ENCODE measurements around the gene CMTM4. TPM values are rescaled to one million over a fixed set of nuclear protein-coding genes. Genes with fewer than 3 reads are reported as not detected.

The CMTM4 gene
- total RNA-seq, 1 donor from 2014 or later: 11.3 TPM

- Histone ChIP-seq H3K27me3 (ENCODE audit: low read depth) (no peaks in the 10 kb centered on the region), H3K4me3 (no peak overlapping the region), H3K9me3 (replicated peaks) (peaks cover 6% of the 10 kb centered on the region), H3K27ac (replicated peaks) (no peak overlapping the region), H3K36me3 (peaks cover 11% of the 10 kb centered on the region), H3K4me1 (peaks cover 13% of the 10 kb centered on the region)
- intact Hi-C loops (cut with micrococcal nuclease): no loop called here
- no peak for DNase-seq
- no peak for TF ChIP-seq CTCF (IDR thresholded peaks at IDR 0.05; ENCODE audit: borderline replicate concordance)
Measured at GRCh38 chr16:66714062-66714461, 17.5 kb upstream of the CMTM4 start.

GRCh38 chr16:66713076-66713475, 16.5 kb upstream of the CMTM4 start:
- DNase-seq: no peak
- intact Hi-C loops (cut with micrococcal nuclease): no loop called here
- Histone ChIP-seq H3K4me1 (peaks cover 13% of the 10 kb centered on the region), H3K27ac (replicated peaks) (no peak overlapping the region), H3K27me3 (ENCODE audit: low read depth) (no peaks in the 10 kb centered on the region), H3K36me3 (peaks cover under 1% of the 10 kb centered on the region), H3K4me3 (no peak overlapping the region), H3K9me3 (replicated peaks) (peaks cover 6% of the 10 kb centered on the region)
- TF ChIP-seq CTCF (IDR thresholded peaks at IDR 0.05; ENCODE audit: borderline replicate concordance): no peak

GRCh38 chr16:66712512-66712911, 16.0 kb upstream of the CMTM4 start:
- DNase-seq: no peak
- Histone ChIP-seq H3K9me3 (replicated peaks) (peaks cover 6% of the 10 kb centered on the region), H3K4me3 (no peak overlapping the region), H3K27me3 (ENCODE audit: low read depth) (no peaks in the 10 kb centered on the region), H3K4me1 (peaks cover 13% of the 10 kb centered on the region), H3K36me3 (no peaks in the 10 kb centered on the region), H3K27ac (replicated peaks) (no peak overlapping the region)
- TF ChIP-seq CTCF (IDR thresholded peaks at IDR 0.05; ENCODE audit: borderline replicate concordance): no peak
- intact Hi-C loops (cut with micrococcal nuclease): no loop called here

GRCh38 chr16:66711581-66711980, 15.0 kb upstream of the CMTM4 start:
- Histone ChIP-seq H3K9me3 (replicated peaks) (peaks cover 6% of the 10 kb centered on the region), H3K27me3 (ENCODE audit: low read depth) (no peaks in the 10 kb centered on the region), H3K4me3 (no peak overlapping the region), H3K27ac (replicated peaks) (no peak overlapping the region), H3K36me3 (no peaks in the 10 kb centered on the region), H3K4me1 (peaks cover 13% of the 10 kb centered on the region)
- no peak for TF ChIP-seq CTCF (IDR thresholded peaks at IDR 0.05; ENCODE audit: borderline replicate concordance)
- intact Hi-C loops (cut with micrococcal nuclease): no loop called here
- DNase-seq: no peak

- Histone ChIP-seq H3K27ac (replicated peaks) (peak overlapping the region; percentile 77), H3K4me3 (peak overlapping the region; percentile 31), H3K36me3 (no peaks in the 10 kb centered on the region), H3K4me1 (peaks cover 28% of the 10 kb centered on the region), H3K9me3 (replicated peaks) (peaks cover 3% of the 10 kb centered on the region), H3K27me3 (ENCODE audit: low read depth) (no peaks in the 10 kb centered on the region)
- DNase-seq: no peak
- intact Hi-C loops (cut with micrococcal nuclease): no loop called here
- TF ChIP-seq CTCF (IDR thresholded peaks at IDR 0.05; ENCODE audit: borderline replicate concordance): no peak
Measured at GRCh38 chr16:66706506-66706880, 9.9 kb upstream of the CMTM4 start.

Data from left ventricle myocardium inferior (tissue), 1 donor.